ENCODE data around the gene FAM186B.

- no peak for TF ChIP-seq CTCF (IDR thresholded peaks at IDR 0.05)
- no peak for TF ChIP-seq POLR2AphosphoS5 (IDR thresholded peaks at IDR 0.05)
- no peak for TF ChIP-seq POLR2A (IDR thresholded peaks at IDR 0.05)
These were observed 29.6 kb upstream of the FAM186B start for GRCh38 chr12:49635036-49635435.
